ENCODE results near the gene OCRL.

- no peak for TF ChIP-seq CTCF (IDR thresholded peaks at IDR 0.05)
- TF ChIP-seq POLR2A (IDR thresholded peaks at IDR 0.05), result no peak
- TF ChIP-seq EP300 (IDR thresholded peaks at IDR 0.05), result no peak
These were observed 16.8 kb downstream of the OCRL start for GRCh38 chrX:129556806-129557315.
